DMS114 treated with DMSO at 0.1 percent for 48 hours (cell line): ENCODE results near the gene CAMK2B.
"Not testable (repeated sequence)": the region's sequence is repeated elsewhere in the genome, so short reads cannot be mapped to it uniquely, and the experiment has no call there.

Experiments
- DNase-seq: peaks from one replicate; lab custom pipeline; 2025; ENCODE audit not compliant: unreplicated experiment; lab: John Stamatoyannopoulos, UW

Gene CAMK2B

GRCh38 chr7:44173911-44174693 lies 151.3 kb downstream of the CAMK2B start:
- DNase-seq = no peak

GRCh38 chr7:44172803-44173424 lies 152.5 kb downstream of the CAMK2B start:
- DNase-seq = no peak

GRCh38 chr7:44172352-44172751 lies 153.0 kb downstream of the CAMK2B start:
- no peak for DNase-seq

GRCh38 chr7:44171901-44172300 lies 153.5 kb downstream of the CAMK2B start:
- not testable (repeated sequence) for DNase-seq

GRCh38 chr7:44167920-44168319 lies 157.5 kb downstream of the CAMK2B start:
- DNase-seq = no peak
